ENCODE data around the gene MBD3L4.

Gene MBD3L4

DNA sequence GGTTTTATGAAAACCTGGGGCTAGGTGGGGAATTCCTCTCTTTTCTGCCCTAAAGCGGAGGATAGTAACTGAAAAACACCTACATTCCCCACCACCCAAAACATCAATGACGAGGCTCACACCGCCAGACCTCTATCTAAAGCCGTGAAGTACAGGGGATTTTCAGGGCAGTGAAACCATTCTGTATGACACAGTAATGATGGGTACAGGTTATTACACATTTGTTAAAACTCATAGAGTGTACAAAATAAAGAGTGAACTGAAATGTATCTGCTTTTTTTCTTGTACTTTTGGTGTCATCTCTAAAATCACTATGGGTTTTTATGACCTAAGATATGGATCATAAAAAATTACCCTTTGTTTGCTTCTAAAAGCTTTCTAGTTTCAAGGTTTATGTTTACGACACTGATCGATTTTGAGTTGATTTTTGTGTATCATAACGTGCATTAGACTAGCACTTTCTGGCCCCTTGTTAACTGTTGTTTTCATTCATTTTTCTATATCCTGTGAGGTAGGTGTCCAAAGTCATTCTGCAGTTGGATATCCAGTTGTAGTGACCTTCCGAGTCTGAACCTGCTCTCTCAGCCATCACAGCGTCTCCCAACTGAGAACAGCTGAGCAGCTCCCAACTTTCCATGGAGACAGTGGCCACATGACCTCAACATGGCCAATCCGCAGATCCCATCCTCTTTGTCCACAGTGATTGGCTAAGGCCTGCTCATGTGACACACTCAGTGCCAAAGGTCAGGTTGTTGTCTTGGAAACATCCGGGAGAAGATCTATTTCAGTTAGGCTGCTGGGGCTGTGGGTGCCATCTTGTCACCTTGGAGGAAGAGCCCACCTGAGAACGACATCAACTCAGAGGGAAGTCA is 29.0 kb downstream of the MBD3L4 start:
- Histone ChIP-seq H3K79me1 (replicated peaks; ENCODE audit: low read length, poor library complexity, severe bottlenecking) (no peaks in the 10 kb centered on the region), H2BK5ac (ENCODE audit: low read depth, low read length, poor library complexity, severe bottlenecking) (no peak overlapping the region), H3K14ac (ENCODE audit: low read length in 2 of 2) (no peak overlapping the region), H2BK120ac (ENCODE audit: low read depth, low read length) (no peak overlapping the region), H3K36me3 (ENCODE audit: control insufficient read depth in 1 of 2, insufficient read depth in 2 of 2, low read depth in 1 of 2, low read length in 2 of 2) (no peaks in the 10 kb centered on the region), H3K4ac (ENCODE audit: low read depth in 1 of 2, low read length in 2 of 2) (no peak overlapping the region), H4K8ac (ENCODE audit: low read length) (no peak overlapping the region), H3K27ac (ENCODE audit: low read length, poor library complexity, severe bottlenecking) (no peak overlapping the region), H2BK15ac (ENCODE audit: low read depth, poor library complexity, severe bottlenecking) (no peak overlapping the region), H3K18ac (ENCODE audit: low read depth in 1 of 2, low read length in 2 of 2) (no peak overlapping the region), H4K91ac (ENCODE audit: low read length) (no peak overlapping the region), H2BK12ac (ENCODE audit: low read length in 2 of 2) (no peak overlapping the region), H3K23ac (ENCODE audit: low read length in 2 of 2) (no peak overlapping the region), H3K4me1 (ENCODE audit: control insufficient read depth, insufficient read depth, low read depth, low read length) (no peaks in the 10 kb centered on the region), H2AFZ (ENCODE audit: low read depth, low read length) (no peak overlapping the region), H3K27me3 (ENCODE audit: control insufficient read depth in 1 of 2, insufficient read depth in 1 of 2, low read length in 2 of 2) (no peaks in the 10 kb centered on the region), H3K9me3 (ENCODE audit: control insufficient read depth, low read length) (no peaks in the 10 kb centered on the region), H3K4me2 (ENCODE audit: low read length, poor library complexity, severe bottlenecking) (no peak overlapping the region), H2AK5ac (ENCODE audit: low read length, severe bottlenecking) (no peak overlapping the region), H3K4me3 (ENCODE audit: insufficient read depth in 1 of 2, low read depth in 1 of 2, low read length in 2 of 2) (no peak overlapping the region), H3K9ac (ENCODE audit: low read length) (no peak overlapping the region)
- DNase-seq: no peak
- 78% methylated on average over 8 of the region's 12 CpGs for WGBS

DNA sequence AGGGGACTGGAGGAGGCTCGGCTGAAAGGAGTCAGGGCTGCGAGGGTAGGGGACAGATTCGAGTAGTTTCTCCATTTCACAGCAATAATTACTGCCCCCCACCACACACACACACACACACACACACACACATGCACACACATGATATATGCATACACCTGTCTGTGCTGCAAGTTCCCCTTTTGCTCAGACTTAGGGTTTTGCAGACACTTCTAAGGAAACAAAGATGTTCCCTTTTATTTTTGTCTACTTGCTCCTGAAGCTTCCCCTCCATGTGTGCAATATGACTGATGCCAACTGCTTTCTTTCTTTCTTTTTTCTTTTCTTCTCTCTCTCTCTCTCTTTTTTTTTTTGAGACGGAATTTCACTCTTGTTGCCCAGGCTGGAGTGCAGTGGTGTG is 32.1 kb downstream of the MBD3L4 start:
- no peaks in the 10 kb centered on the region for H3K79me1 ChIP-seq (replicated peaks; ENCODE audit: low read length, poor library complexity, severe bottlenecking)
- no peaks in the 10 kb centered on the region for H3K27me3 ChIP-seq (ENCODE audit: control insufficient read depth in 1 of 2, insufficient read depth in 1 of 2, low read length in 2 of 2)
- H4K8ac ChIP-seq (ENCODE audit: low read length): no peak overlapping the region
- no peak overlapping the region for H3K14ac ChIP-seq (ENCODE audit: low read length in 2 of 2)
- no peak overlapping the region for H3K9ac ChIP-seq (ENCODE audit: low read length)
- no peak overlapping the region for H2BK12ac ChIP-seq (ENCODE audit: low read length in 2 of 2)
- no peaks in the 10 kb centered on the region for H3K4me1 ChIP-seq (ENCODE audit: control insufficient read depth, insufficient read depth, low read depth, low read length)
- H2AK5ac ChIP-seq (ENCODE audit: low read length, severe bottlenecking): no peak overlapping the region
- H3K36me3 ChIP-seq (ENCODE audit: control insufficient read depth in 1 of 2, insufficient read depth in 2 of 2, low read depth in 1 of 2, low read length in 2 of 2): no peaks in the 10 kb centered on the region
- no peak overlapping the region for H3K4ac ChIP-seq (ENCODE audit: low read depth in 1 of 2, low read length in 2 of 2)
- no peak for DNase-seq
- no peak overlapping the region for H2BK5ac ChIP-seq (ENCODE audit: low read depth, low read length, poor library complexity, severe bottlenecking)
- H3K23ac ChIP-seq (ENCODE audit: low read length in 2 of 2): no peak overlapping the region
- H3K4me2 ChIP-seq (ENCODE audit: low read length, poor library complexity, severe bottlenecking): no peak overlapping the region
- no peak overlapping the region for H4K91ac ChIP-seq (ENCODE audit: low read length)
- H3K4me3 ChIP-seq (ENCODE audit: insufficient read depth in 1 of 2, low read depth in 1 of 2, low read length in 2 of 2): no peak overlapping the region
- no peak overlapping the region for H3K27ac ChIP-seq (ENCODE audit: low read length, poor library complexity, severe bottlenecking)
- no peak overlapping the region for H2BK15ac ChIP-seq (ENCODE audit: low read depth, poor library complexity, severe bottlenecking)
- no peaks in the 10 kb centered on the region for H3K9me3 ChIP-seq (ENCODE audit: control insufficient read depth, low read length)
- H2BK120ac ChIP-seq (ENCODE audit: low read depth, low read length): no peak overlapping the region
- WGBS: 54% methylated on average over 4 of the region's 4 CpGs
- no peak overlapping the region for H3K18ac ChIP-seq (ENCODE audit: low read depth in 1 of 2, low read length in 2 of 2)
- no peak overlapping the region for H2AFZ ChIP-seq (ENCODE audit: low read depth, low read length)

DNA sequence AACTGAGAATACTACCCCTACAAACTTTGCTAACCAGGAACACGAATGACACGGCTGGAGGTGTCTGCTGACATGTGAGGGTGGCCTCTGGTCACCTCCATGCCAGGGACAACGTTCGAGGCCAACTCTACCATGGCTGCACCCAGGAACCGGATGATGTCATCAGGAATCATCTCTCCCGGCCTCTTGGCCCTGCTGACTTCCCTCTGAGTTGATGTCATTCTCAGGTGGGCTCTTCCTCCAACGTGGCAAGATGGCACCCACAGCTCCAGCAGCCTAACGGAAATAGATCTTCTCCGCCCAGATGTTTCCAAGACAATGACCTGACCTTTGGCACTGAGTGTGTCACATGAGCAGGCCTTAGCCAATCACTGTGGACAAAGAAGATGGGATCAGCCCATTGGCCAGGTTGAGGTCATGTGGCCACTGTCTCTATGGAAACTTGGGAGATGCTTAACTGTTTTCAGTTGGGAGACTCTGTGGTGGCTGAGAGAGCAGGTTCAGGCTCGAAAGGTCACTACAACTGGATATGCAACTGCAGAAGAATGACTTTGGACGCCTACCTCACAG is 33.8 kb downstream of the MBD3L4 start:
- Histone ChIP-seq H3K27me3 (ENCODE audit: control insufficient read depth in 1 of 2, insufficient read depth in 1 of 2, low read length in 2 of 2) (no peaks in the 10 kb centered on the region), H4K91ac (ENCODE audit: low read length) (no peak overlapping the region), H3K9ac (ENCODE audit: low read length) (no peak overlapping the region), H3K14ac (ENCODE audit: low read length in 2 of 2) (no peak overlapping the region), H2BK120ac (ENCODE audit: low read depth, low read length) (no peak overlapping the region), H3K79me1 (replicated peaks; ENCODE audit: low read length, poor library complexity, severe bottlenecking) (no peaks in the 10 kb centered on the region), H2AFZ (ENCODE audit: low read depth, low read length) (peak overlapping the region; percentile 23), H3K27ac (ENCODE audit: low read length, poor library complexity, severe bottlenecking) (no peak overlapping the region), H2BK12ac (ENCODE audit: low read length in 2 of 2) (no peak overlapping the region), H3K4me2 (ENCODE audit: low read length, poor library complexity, severe bottlenecking) (no peak overlapping the region), H3K4me1 (ENCODE audit: control insufficient read depth, insufficient read depth, low read depth, low read length) (no peaks in the 10 kb centered on the region), H3K36me3 (ENCODE audit: control insufficient read depth in 1 of 2, insufficient read depth in 2 of 2, low read depth in 1 of 2, low read length in 2 of 2) (no peaks in the 10 kb centered on the region), H3K4me3 (ENCODE audit: insufficient read depth in 1 of 2, low read depth in 1 of 2, low read length in 2 of 2) (no peak overlapping the region), H3K18ac (ENCODE audit: low read depth in 1 of 2, low read length in 2 of 2) (no peak overlapping the region), H2AK5ac (ENCODE audit: low read length, severe bottlenecking) (no peak overlapping the region), H3K9me3 (ENCODE audit: control insufficient read depth, low read length) (no peaks in the 10 kb centered on the region), H4K8ac (ENCODE audit: low read length) (no peak overlapping the region), H3K4ac (ENCODE audit: low read depth in 1 of 2, low read length in 2 of 2) (no peak overlapping the region), H3K23ac (ENCODE audit: low read length in 2 of 2) (no peak overlapping the region), H2BK5ac (ENCODE audit: low read depth, low read length, poor library complexity, severe bottlenecking) (no peak overlapping the region), H2BK15ac (ENCODE audit: low read depth, poor library complexity, severe bottlenecking) (no peak overlapping the region)
- WGBS: 66% methylated on average over 11 of the region's 11 CpGs
- DNase-seq: no peak

DNA sequence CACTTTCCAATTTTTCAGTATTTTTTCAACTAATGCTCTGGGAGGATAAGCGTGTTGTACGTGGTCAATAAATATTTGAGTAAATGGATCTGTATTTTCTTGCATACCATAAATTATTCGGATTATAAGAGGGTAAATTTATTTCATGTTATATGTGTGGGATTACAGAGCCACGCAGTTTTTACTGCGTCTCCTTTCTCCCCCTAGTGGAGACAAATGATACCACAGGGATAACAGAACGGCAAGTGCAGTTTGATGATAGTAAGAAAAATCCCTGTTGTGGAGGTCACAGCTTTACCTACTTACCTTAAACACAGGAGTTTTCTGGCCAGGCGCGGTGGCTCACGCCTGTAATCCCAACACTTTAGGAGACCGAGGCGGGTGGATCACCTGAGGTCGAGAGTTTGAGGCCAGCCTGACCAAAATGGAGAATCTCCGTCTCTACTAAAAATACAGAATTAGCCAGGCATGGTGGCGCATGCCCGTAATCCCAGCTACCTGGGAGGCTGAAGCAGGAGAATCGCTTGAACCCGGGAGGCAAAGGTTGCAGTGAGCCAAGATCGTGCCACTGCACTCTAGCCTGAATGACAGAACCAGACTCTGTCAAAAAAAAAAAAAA is 35.6 kb downstream of the MBD3L4 start:
- no peak overlapping the region for H4K91ac ChIP-seq (ENCODE audit: low read length)
- no peak overlapping the region for H2BK120ac ChIP-seq (ENCODE audit: low read depth, low read length)
- no peak overlapping the region for H2BK12ac ChIP-seq (ENCODE audit: low read length in 2 of 2)
- H3K4me3 ChIP-seq (ENCODE audit: insufficient read depth in 1 of 2, low read depth in 1 of 2, low read length in 2 of 2): no peak overlapping the region
- H2BK5ac ChIP-seq (ENCODE audit: low read depth, low read length, poor library complexity, severe bottlenecking): no peak overlapping the region
- H4K8ac ChIP-seq (ENCODE audit: low read length): no peak overlapping the region
- H3K4me1 ChIP-seq (ENCODE audit: control insufficient read depth, insufficient read depth, low read depth, low read length): no peaks in the 10 kb centered on the region
- H3K4me2 ChIP-seq (ENCODE audit: low read length, poor library complexity, severe bottlenecking): no peak overlapping the region
- H3K27ac ChIP-seq (ENCODE audit: low read length, poor library complexity, severe bottlenecking): no peak overlapping the region
- no peaks in the 10 kb centered on the region for H3K79me1 ChIP-seq (replicated peaks; ENCODE audit: low read length, poor library complexity, severe bottlenecking)
- WGBS: 66% methylated on average over 11 of the region's 18 CpGs
- no peaks in the 10 kb centered on the region for H3K27me3 ChIP-seq (ENCODE audit: control insufficient read depth in 1 of 2, insufficient read depth in 1 of 2, low read length in 2 of 2)
- H3K23ac ChIP-seq (ENCODE audit: low read length in 2 of 2): no peak overlapping the region
- no peak overlapping the region for H3K9ac ChIP-seq (ENCODE audit: low read length)
- H2AK5ac ChIP-seq (ENCODE audit: low read length, severe bottlenecking): no peak overlapping the region
- H2AFZ ChIP-seq (ENCODE audit: low read depth, low read length): no peak overlapping the region
- peak; percentile 18 for DNase-seq
- H3K18ac ChIP-seq (ENCODE audit: low read depth in 1 of 2, low read length in 2 of 2): no peak overlapping the region
- no peak overlapping the region for H3K4ac ChIP-seq (ENCODE audit: low read depth in 1 of 2, low read length in 2 of 2)
- H3K14ac ChIP-seq (ENCODE audit: low read length in 2 of 2): no peak overlapping the region
- H3K36me3 ChIP-seq (ENCODE audit: control insufficient read depth in 1 of 2, insufficient read depth in 2 of 2, low read depth in 1 of 2, low read length in 2 of 2): no peaks in the 10 kb centered on the region
- no peaks in the 10 kb centered on the region for H3K9me3 ChIP-seq (ENCODE audit: control insufficient read depth, low read length)
- H2BK15ac ChIP-seq (ENCODE audit: low read depth, poor library complexity, severe bottlenecking): no peak overlapping the region
